KMS-11 (cell line): ENCODE data around the gene KIF6.

Experiments used
- H2AFZ ChIP-seq: fragments of 200-600 bp; sonication (generic); 2 replicates; pipeline ENCODE4 v1.6.1; 2016; ENCODE audit warnings: antibody characterized with exemption, mixed run types, low read depth
- H3K27ac ChIP-seq: fragments of 200-600 bp; sonication (generic); 2 replicates; pipeline ENCODE4 v1.6.1; 2016; ENCODE audit warnings: mild to moderate bottlenecking, mixed run types
- H3K27me3 ChIP-seq: fragments of 200-600 bp; sonication (generic); 2 replicates; pipeline ENCODE4 v1.6.1; 2017; ENCODE audit warnings: mild to moderate bottlenecking, low read depth, mixed run types, moderate library complexity; ENCODE audit not compliant: insufficient read depth
- H3K36me3 ChIP-seq: fragments of 200-600 bp; sonication (generic); 2 replicates; pipeline ENCODE4 v1.6.1; 2017; ENCODE audit warnings: mild to moderate bottlenecking, mixed run types; ENCODE audit not compliant: insufficient read depth
- H3K4me1 ChIP-seq: fragments of 200-600 bp; sonication (generic); 2 replicates; pipeline ENCODE4 v1.6.1; 2016; ENCODE audit warnings: mild to moderate bottlenecking, low read depth, mixed run types; ENCODE audit not compliant: poor library complexity, severe bottlenecking
- H3K4me2 ChIP-seq: fragments of 200-600 bp; sonication (generic); 2 replicates; pipeline ENCODE4 v1.7.0; 2016; ENCODE audit warnings: mild to moderate bottlenecking, mixed run types
- H3K4me3 ChIP-seq: fragments of 200-600 bp; sonication (generic); IDR thresholded peaks from 2 replicates; pipeline ENCODE4 v1.6.1; 2017; ENCODE audit warnings: low read depth, low read length, mixed read lengths; ENCODE audit not compliant: insufficient read depth
- H3K79me2 ChIP-seq: fragments of 200-600 bp; sonication (generic); 2 replicates; pipeline ENCODE4 v1.6.1; 2016; ENCODE audit warnings: low read depth, mixed run types; ENCODE audit not compliant: insufficient read depth
- H3K9ac ChIP-seq: fragments of 200-600 bp; sonication (generic); 2 replicates; pipeline ENCODE4 v1.6.1; 2016; ENCODE audit warnings: mild to moderate bottlenecking, mixed run types
- H4K20me1 ChIP-seq: fragments of 200-600 bp; sonication (generic); 2 replicates; pipeline ENCODE4 v1.6.1; 2016; ENCODE audit warnings: mild to moderate bottlenecking, mixed run types; ENCODE audit not compliant: insufficient read depth
- TF ChIP-seq, protein P1 (sequence below): fragments of 200-600 bp; sonication (generic); conservative IDR thresholded peaks from 2 replicates; pipeline ENCODE4 v1.6.1; 2017; ENCODE audit warnings: low read depth, mild to moderate bottlenecking, antibody characterized with exemption, low read length, moderate library complexity, mixed read lengths

The KIF6 gene

GRCh38 chr6:39281312-39281980, 443.8 kb downstream of the KIF6 start:
- H4K20me1 ChIP-seq, result no peaks in the 10 kb centered on the region
- H2AFZ ChIP-seq, result no peak overlapping the region
- TF ChIP-seq, protein P1, sequence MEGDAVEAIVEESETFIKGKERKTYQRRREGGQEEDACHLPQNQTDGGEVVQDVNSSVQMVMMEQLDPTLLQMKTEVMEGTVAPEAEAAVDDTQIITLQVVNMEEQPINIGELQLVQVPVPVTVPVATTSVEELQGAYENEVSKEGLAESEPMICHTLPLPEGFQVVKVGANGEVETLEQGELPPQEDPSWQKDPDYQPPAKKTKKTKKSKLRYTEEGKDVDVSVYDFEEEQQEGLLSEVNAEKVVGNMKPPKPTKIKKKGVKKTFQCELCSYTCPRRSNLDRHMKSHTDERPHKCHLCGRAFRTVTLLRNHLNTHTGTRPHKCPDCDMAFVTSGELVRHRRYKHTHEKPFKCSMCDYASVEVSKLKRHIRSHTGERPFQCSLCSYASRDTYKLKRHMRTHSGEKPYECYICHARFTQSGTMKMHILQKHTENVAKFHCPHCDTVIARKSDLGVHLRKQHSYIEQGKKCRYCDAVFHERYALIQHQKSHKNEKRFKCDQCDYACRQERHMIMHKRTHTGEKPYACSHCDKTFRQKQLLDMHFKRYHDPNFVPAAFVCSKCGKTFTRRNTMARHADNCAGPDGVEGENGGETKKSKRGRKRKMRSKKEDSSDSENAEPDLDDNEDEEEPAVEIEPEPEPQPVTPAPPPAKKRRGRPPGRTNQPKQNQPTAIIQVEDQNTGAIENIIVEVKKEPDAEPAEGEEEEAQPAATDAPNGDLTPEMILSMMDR, result no peak
- H3K36me3 ChIP-seq, result no peaks in the 10 kb centered on the region
- H3K4me3 ChIP-seq, result no peak overlapping the region
- H3K79me2 ChIP-seq, result no peaks in the 10 kb centered on the region
- no peaks in the 10 kb centered on the region for H3K4me1 ChIP-seq
- H3K4me2 ChIP-seq, result no peak overlapping the region
- H3K27ac ChIP-seq, result no peak overlapping the region
- H3K27me3 ChIP-seq, result no peaks in the 10 kb centered on the region
- H3K9ac ChIP-seq, result no peak overlapping the region

- Histone ChIP-seq H3K79me2 (no peaks in the 10 kb centered on the region), H3K27ac (no peak overlapping the region), H3K4me3 (no peak overlapping the region), H3K4me2 (no peak overlapping the region), H3K9ac (no peak overlapping the region), H3K4me1 (no peaks in the 10 kb centered on the region), H2AFZ (no peak overlapping the region), H3K27me3 (no peaks in the 10 kb centered on the region), H3K36me3 (no peaks in the 10 kb centered on the region), H4K20me1 (no peaks in the 10 kb centered on the region)
- TF ChIP-seq, protein P1, result no peak
Measured at GRCh38 chr6:39280247-39280731, 444.9 kb downstream of the KIF6 start.
